ENCODE data around the gene NHLRC4. TPM values are rescaled to one million over a fixed set of nuclear protein-coding genes. Genes with fewer than 3 reads are reported as not detected.

Gene NHLRC4
- total and polyA plus RNA-seq, 8 donors, result 0.35 to 1.4 (median 0.92) TPM; not detected in 3

DNA sequence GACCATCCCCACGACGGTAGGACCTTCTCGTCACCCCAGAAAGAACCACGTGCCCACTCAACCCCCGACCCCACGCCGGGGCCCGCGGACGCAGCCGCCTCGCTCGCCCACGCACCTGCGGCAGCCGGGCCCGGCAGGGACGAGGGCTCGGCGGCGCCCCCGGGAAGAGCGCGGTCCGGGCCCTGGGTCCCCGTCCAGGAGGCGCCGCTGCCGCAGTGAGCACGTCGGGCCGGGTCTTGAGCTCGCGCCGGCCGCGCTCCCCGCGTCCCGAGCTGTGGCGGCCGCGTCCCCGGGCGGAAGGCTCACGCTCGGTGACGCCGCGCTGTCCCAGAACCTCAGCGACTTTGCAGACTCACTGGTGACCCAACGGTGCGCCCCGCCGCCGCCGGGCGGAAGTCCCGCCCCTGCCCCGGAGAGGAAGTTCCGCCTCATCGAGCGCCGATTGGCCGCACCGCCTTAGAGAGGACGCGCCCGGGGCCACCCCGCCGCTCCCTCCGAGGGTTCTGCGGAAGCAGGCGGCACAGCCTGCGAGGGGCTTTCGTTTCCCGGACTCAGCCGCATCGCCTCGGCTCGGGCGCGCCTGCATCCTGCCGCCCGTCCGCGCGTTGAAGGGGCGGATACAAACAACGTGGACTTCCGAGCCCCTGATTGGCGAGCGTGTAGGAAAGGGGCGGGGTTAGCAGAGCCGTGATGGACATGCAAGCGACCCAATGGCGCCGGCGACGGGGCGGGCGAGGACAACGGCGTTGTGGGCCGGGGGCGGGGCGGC is 22.3 kb downstream of the NHLRC4 start:
- Histone ChIP-seq H3K9me3 (no peaks in the 10 kb centered on the region), H3K4me3 (peak overlapping the region; percentile 68 to 88 (median 82)), H3K4me1 (peaks cover 51 to 76% (median 65%) of the 10 kb centered on the region in 4 donors), H3K36me3 (peaks cover 0 to 6% (median 0%) of the 10 kb centered on the region in 4 donors), H3K27ac (peak overlapping the region; percentile 95 to 100 (median 98)), H3K27me3 (peaks cover 0 to 11% (median 0%) of the 10 kb centered on the region in 3 donors)
- intact Hi-C loops (cut with DNase I; ENCODE audit: low total_unique reads), result no loop called here
- WGBS, 5 donors, result 0 to 2% (median 1%) methylated on average over 24 to 107 of the region's 107 CpGs
- DNase-seq, result peak; percentile 98
- TF ChIP-seq POLR2A (IDR thresholded peaks at IDR 0.05) (peak in 1 of 4 donors; percentile 58), EP300 (IDR thresholded peaks at IDR 0.05) (no peak), POLR2AphosphoS5 (IDR thresholded peaks at IDR 0.05) (peak; percentile 52 to 95 (median 93))
- TF ChIP-seq, protein P1, sequence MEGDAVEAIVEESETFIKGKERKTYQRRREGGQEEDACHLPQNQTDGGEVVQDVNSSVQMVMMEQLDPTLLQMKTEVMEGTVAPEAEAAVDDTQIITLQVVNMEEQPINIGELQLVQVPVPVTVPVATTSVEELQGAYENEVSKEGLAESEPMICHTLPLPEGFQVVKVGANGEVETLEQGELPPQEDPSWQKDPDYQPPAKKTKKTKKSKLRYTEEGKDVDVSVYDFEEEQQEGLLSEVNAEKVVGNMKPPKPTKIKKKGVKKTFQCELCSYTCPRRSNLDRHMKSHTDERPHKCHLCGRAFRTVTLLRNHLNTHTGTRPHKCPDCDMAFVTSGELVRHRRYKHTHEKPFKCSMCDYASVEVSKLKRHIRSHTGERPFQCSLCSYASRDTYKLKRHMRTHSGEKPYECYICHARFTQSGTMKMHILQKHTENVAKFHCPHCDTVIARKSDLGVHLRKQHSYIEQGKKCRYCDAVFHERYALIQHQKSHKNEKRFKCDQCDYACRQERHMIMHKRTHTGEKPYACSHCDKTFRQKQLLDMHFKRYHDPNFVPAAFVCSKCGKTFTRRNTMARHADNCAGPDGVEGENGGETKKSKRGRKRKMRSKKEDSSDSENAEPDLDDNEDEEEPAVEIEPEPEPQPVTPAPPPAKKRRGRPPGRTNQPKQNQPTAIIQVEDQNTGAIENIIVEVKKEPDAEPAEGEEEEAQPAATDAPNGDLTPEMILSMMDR (IDR thresholded peaks at IDR 0.05), result no peak

DNA sequence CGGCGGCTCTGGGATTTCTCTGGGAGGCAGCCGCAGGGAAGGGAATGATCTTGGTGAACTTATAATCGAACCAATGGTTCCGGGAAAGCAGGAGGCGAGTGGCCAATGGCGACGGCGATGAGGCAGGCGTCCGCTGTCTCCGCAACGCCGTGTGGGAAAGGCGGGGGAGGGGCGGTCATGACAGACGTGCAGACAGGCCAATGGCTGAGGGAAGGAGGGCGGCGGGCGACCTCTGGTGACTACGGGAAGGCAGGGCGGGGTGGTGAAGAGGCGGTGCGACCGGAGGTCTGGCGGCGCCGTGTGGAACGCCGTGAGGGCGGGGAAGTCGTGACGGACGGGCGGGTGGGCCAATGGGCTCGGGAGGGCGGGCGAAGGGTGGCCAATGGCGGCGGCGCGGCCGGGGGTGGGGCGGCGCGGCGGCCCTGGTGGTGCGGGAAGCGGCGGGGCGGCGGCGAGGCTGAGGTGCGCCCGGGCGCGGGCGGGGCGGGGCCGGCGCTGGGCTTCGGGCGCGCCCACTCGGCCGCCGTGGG is 22.9 kb downstream of the NHLRC4 start, which contains the start of gene RAB40C:
Gene RAB40C (plus strand): TSS at position 409 of the 530 bp plus-strand sequence. CDS start 226 bp downstream, outside the sequence.
- Histone ChIP-seq H3K9me3 (no peaks in the 10 kb centered on the region), H3K36me3 (peaks cover 0 to 6% (median 0%) of the 10 kb centered on the region in 4 donors), H3K27me3 (peaks cover 0 to 11% (median 0%) of the 10 kb centered on the region in 3 donors), H3K4me1 (peaks cover 54 to 78% (median 69%) of the 10 kb centered on the region in 4 donors), H3K4me3 (peak within 1 kb of the TSS; percentile 76 to 89 (median 84)), H3K27ac (peak within 1 kb of the TSS; percentile 95 to 100 (median 98))
- TF ChIP-seq, protein P1 (IDR thresholded peaks at IDR 0.05), result peak in 1 of 7 experiments; percentile 29
- TF ChIP-seq POLR2AphosphoS5 (IDR thresholded peaks at IDR 0.05), result peak in 1 of 3 donors; percentile 44
- TF ChIP-seq POLR2A (IDR thresholded peaks at IDR 0.05), result no peak
- no peak for TF ChIP-seq EP300 (IDR thresholded peaks at IDR 0.05)
- intact Hi-C loops (cut with DNase I; ENCODE audit: low total_unique reads), result no loop called here
- peak; percentile 98 to 100 for DNase-seq
- 0 to 1% (median 1%) methylated on average over 6 to 67 of the region's 67 CpGs for WGBS, 5 donors

DNA sequence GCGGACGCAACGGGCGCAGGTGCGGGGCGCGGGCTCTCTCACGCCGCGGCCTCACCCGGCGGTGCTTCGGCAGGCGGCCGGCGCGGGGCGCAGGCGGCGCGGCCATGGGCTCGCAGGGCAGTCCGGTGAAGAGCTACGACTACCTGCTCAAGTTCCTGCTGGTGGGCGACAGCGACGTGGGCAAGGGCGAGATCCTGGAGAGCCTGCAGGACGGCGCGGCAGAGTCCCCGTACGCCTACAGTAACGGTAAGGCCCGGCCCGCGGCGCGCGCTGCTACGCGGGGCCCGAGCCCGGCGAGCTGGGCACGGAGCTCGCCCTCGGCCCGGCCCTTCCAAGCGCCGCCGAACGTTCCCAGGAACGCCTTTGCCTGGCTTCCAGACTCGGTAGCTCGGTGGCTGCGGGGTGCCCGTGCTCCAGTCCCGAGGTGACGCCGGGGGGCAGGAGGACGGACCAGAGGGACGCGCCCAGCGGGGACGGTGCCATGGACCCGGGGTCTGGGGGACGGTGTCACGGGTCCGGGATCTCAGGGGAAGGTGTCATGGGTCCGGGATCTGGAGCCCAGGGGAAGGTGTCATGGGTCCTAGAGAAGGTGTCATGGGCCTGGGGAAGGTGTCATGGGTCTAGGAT is 23.5 kb downstream of the NHLRC4 start:
- intact Hi-C loops (cut with DNase I; ENCODE audit: low total_unique reads), result no loop called here
- Histone ChIP-seq H3K36me3 (peaks cover 0 to 6% (median 0%) of the 10 kb centered on the region in 4 donors), H3K9me3 (no peaks in the 10 kb centered on the region), H3K27me3 (peaks cover 0 to 9% (median 0%) of the 10 kb centered on the region in 3 donors), H3K27ac (peak overlapping the region; percentile 91 to 100 (median 95)), H3K4me3 (peak overlapping the region; percentile 76 to 89 (median 83)), H3K4me1 (peaks cover 56 to 82% (median 74%) of the 10 kb centered on the region in 4 donors)
- TF ChIP-seq POLR2AphosphoS5 (IDR thresholded peaks at IDR 0.05) (peak in 1 of 3 donors; percentile 10), EP300 (IDR thresholded peaks at IDR 0.05) (no peak)
- peak in 1 of 2 donors; percentile 50 for DNase-seq
- WGBS, 5 donors, result 0 to 2% (median 1%) methylated on average over 10 to 71 of the region's 71 CpGs

DNA sequence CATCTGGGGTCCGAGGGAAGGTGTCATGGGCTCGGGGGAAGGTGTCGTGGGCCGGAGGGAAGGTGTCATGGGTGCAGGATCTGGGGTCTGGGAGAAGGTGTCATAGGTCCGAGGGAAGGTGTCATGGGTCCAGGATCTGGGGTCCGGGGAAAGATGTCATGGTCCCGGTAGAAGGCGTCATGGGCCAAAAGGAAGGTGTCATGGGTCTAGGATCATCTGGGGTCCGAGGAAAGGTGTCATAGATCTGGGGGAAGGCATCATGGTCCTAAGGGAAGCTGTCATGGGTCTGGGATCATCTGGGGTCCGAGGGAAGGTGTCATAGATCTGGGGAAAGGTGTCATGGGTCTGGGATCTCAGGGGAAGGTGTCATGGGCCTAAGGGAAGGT is 24.0 kb downstream of the NHLRC4 start:
- Histone ChIP-seq H3K27me3 (peaks cover 0 to 4% (median 0%) of the 10 kb centered on the region in 3 donors), H3K4me1 (peaks cover 51 to 82% (median 76%) of the 10 kb centered on the region in 4 donors), H3K27ac (peak overlapping the region; percentile 91 to 100 (median 95)), H3K9me3 (no peaks in the 10 kb centered on the region), H3K4me3 (peak overlapping the region; percentile 76 to 89 (median 83)), H3K36me3 (peaks cover 0 to 6% (median 0%) of the 10 kb centered on the region in 4 donors)
- 40 to 46% (median 44%) methylated on average over 10 of the region's 10 CpGs for WGBS, 5 donors
- no peak for DNase-seq
- intact Hi-C loops (cut with DNase I; ENCODE audit: low total_unique reads), result no loop called here
- TF ChIP-seq, protein P1 (IDR thresholded peaks at IDR 0.05), result no peak
- TF ChIP-seq POLR2A (IDR thresholded peaks at IDR 0.05) (no peak), EP300 (IDR thresholded peaks at IDR 0.05) (no peak), POLR2AphosphoS5 (IDR thresholded peaks at IDR 0.05) (no peak)

Data from stomach (tissue), 9 donors.